Panc1 (cell line): Measurements from ENCODE around the gene POLR2B. TPM values are rescaled to one million over a fixed set of nuclear protein-coding genes. Genes with fewer than 3 reads are reported as not detected.

Source experiments
- ATAC-seq: fragments of 200-7000 bp; cut with Tn5 transposase; 2 replicates; pipeline ENCODE4 v1.9.1; 2020; ENCODE audit warnings: mild to moderate bottlenecking, moderate library complexity
- BruUV-seq: library from RNA; stranded (reverse); fragments of 400-500 nt; replicated peaks from 2 replicates; lab custom pipeline; 2021; lab: Mats Ljungman, UMichigan
- CTCF ChIA-PET: fragments of 300-600 bp; sonication (Branson Sonifier 250); formaldehyde crosslinking; loops from one replicate; lab custom pipeline; 2022; ENCODE audit warnings: antibody characterized with exemption; lab: Charles Lee
- POLR2A ChIA-PET: fragments of 300-600 bp; sonication (Branson Sonifier 250); formaldehyde crosslinking; loops from one replicate; lab custom pipeline; 2022; ENCODE audit warnings: antibody characterized with exemption; lab: Charles Lee
- DNase-seq: peaks from one replicate; pipeline ENCODE4 v3.0.0-alpha.2; 2010; ENCODE audit warnings: low read depth, low spot score
- H3K27ac ChIP-seq: 2 replicates; pipeline ENCODE4 v1.5.1; 2011; ENCODE audit warnings: mild to moderate bottlenecking, low read length, inconsistent platforms
- H3K27me3 ChIP-seq: fragments of 200-500 bp; sonication (Bioruptor generic); 2 replicates; pipeline ENCODE4 v1.6.0; 2014; ENCODE audit warnings: low read length, inconsistent platforms; ENCODE audit not compliant: control insufficient read depth, insufficient read depth
- H3K36me3 ChIP-seq: fragments of 200-500 bp; sonication (Bioruptor generic); 2 replicates; pipeline ENCODE4 v1.5.1; 2014; ENCODE audit warnings: inconsistent platforms, mild to moderate bottlenecking, low read length, moderate library complexity; ENCODE audit not compliant: control insufficient read depth, insufficient read depth
- H3K4me1 ChIP-seq: 2 replicates; pipeline ENCODE4 v1.5.1; 2011; ENCODE audit warnings: inconsistent platforms, mild to moderate bottlenecking, low read length, moderate library complexity; ENCODE audit not compliant: control insufficient read depth, insufficient read depth
- H3K4me3 ChIP-seq, 2 experiments: 2 replicates each; pipeline ENCODE4 v1.5.1; 2011 to 2012; ENCODE audit warnings: low read depth in 2 of 2, low read length in 2 of 2, mild to moderate bottlenecking in 2 of 2, inconsistent platforms in 1 of 2, moderate library complexity in 1 of 2
- H3K9me3 ChIP-seq: fragments of 200-500 bp; sonication (Bioruptor generic); 2 replicates; pipeline ENCODE4 v1.5.1; 2014; ENCODE audit warnings: low read depth, mild to moderate bottlenecking, inconsistent platforms, low read length, moderate library complexity; ENCODE audit not compliant: control insufficient read depth, insufficient read depth
- CTCF ChIP-seq: fragments of 450-650 bp; IDR thresholded peaks from 2 replicates; pipeline ENCODE4 v1.5.1; 2017; ENCODE audit warnings: mild to moderate bottlenecking
- POLR2AphosphoS5 ChIP-seq: IDR thresholded peaks from 2 replicates; pipeline ENCODE4 v1.6.1; 2012; ENCODE audit warnings: mild to moderate bottlenecking, low read depth, low read length, moderate library complexity
- REST ChIP-seq, 2 experiments: IDR thresholded peaks; 2 replicates each; pipeline ENCODE4 v1.6.1; 2011 to 2012; ENCODE audit warnings: low read depth in 2 of 2, control low read depth in 1 of 2, low read length in 1 of 2, mild to moderate bottlenecking in 1 of 2, moderate library complexity in 1 of 2; ENCODE audit not compliant: insufficient read depth in 1 of 2
- SIN3A ChIP-seq: IDR thresholded peaks from 2 replicates; pipeline ENCODE4 v1.6.1; 2012; ENCODE audit warnings: low read depth, mild to moderate bottlenecking, low read length, moderate library complexity, borderline replicate concordance; ENCODE audit not compliant: insufficient read depth
- TCF7L2 ChIP-seq: IDR thresholded peaks from 2 replicates; pipeline ENCODE4 v1.6.1; 2011; ENCODE audit warnings: mild to moderate bottlenecking, low read depth, low read length, inconsistent platforms
- in situ Hi-C: cut with HindIII; loops from 2 replicates; pipeline ENCODE4 v1.10.0; 2016; ENCODE audit warnings: low sequenced_read_pairs, low pct_unique_long_range_greater_than_20kb
- intact Hi-C: fragments of 100-400 bp; cut with micrococcal nuclease; formaldehyde crosslinking; loops from one replicate; pipeline ENCODE4 v1.10.0; 2022; ENCODE audit not compliant: unreplicated experiment
- total RNA-seq: library from RNA; stranded (reverse); gene quantifications from one replicate; pipeline ENCODE4 v1.2.1, GENCODE V29; 2021; ENCODE audit not compliant: unreplicated experiment

Gene POLR2B
- total RNA-seq, 1 experiment from 2014 or later, result 84.1 TPM

- in situ Hi-C loops, result no loop called here
These were observed 64.0 kb downstream of the POLR2B start for GRCh38 chr4:57042711-57043169.

More at GRCh38 chr4:57042711-57043169, 64.0 kb downstream of the POLR2B start:
- Histone ChIP-seq H3K36me3 (no peaks in the 10 kb centered on the region), H3K27me3 (no peaks in the 10 kb centered on the region), H3K4me1 (no peaks in the 10 kb centered on the region), H3K4me3 (no peak overlapping the region), H3K27ac (no peak overlapping the region), H3K9me3 (no peaks in the 10 kb centered on the region)
- no peak for ATAC-seq
- ChIA-PET CTCF (no interaction called here), POLR2A (no interaction called here)
- no peak for DNase-seq
- intact Hi-C loops, result loop anchor here (10.0 kb wide), 1 partner anchor 102 kb away; no protein-coding TSS in a partner anchor
- no TSS peak for BruUV-seq
- TF ChIP-seq SIN3A (no peak), TCF7L2 (no peak), REST (IDR thresholded peaks at IDR 0.05; ENCODE audit: insufficient read depth in 1 of 2, low read depth in 2 of 2, low read length in 1 of 2) (no peak), CTCF (no peak), POLR2AphosphoS5 (no peak)
